ENCODE measurements around the gene TTLL3. TPM values are rescaled to one million over a fixed set of nuclear protein-coding genes. Genes with fewer than 3 reads are reported as not detected.
A peak's percentile ranks its signal among the peaks of the same experiment; 100 is the strongest.

TTLL3 gene
- total RNA-seq, 1 donor from 2014 or later = 34.4 TPM

DNA sequence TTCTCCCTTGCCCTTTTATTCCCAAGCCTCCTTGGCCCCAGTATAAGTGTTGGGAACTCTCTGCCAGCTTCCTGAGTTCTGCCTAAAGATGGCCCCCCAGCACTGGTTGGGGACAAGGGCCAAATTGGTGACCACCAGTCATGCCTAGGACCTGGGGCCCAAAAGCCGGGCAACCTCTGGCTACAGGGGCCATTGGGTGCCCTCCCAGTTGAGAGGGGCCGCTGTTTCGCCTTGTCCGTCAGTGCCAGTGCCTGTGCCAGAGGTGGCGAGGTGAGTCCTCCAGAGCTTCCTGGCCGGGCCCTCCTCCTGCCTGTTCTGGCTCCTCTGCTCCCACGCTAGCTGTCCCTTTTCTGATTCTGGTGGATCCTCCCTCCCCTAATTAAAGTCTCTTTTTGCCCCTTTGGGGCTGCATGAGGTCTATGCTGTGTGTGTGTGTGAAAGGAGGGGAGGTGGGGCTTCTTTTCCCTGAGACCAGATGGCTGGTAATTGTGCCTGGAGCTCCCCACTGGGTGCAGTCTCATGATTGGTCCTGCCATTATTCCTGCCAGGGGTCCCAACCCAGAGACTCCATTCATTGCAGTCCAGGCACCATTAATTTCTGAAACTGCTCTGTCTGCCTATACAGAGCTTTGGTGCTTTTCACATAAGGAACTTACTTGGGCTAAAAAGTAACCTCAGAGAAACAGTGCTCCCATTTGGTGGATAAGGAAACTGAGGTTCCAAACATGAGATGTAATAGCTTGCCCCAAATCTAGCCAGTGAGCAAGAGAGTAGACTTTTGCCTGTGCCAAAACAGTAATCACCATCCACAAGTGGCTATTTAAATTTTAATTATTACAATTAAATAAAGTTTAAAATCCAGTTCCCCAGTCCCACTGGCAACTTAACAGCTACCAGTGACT lies 3.1 kb upstream of the TTLL3 start:
- Mint-ChIP-seq H3K27me3 (ENCODE audit: unreplicated experiment) (peaks cover 13% of the 10 kb centered on the region), H3K4me1 (ENCODE audit: unreplicated experiment) (peaks cover 21% of the 10 kb centered on the region), H3K36me3 (ENCODE audit: low read depth, unreplicated experiment) (peaks cover 47% of the 10 kb centered on the region), H3K9me3 (ENCODE audit: unreplicated experiment) (no peaks in the 10 kb centered on the region), H3K27ac (ENCODE audit: unreplicated experiment) (no peak overlapping the region), H3K4me3 (ENCODE audit: unreplicated experiment) (no peak overlapping the region)
- no peak for DNase-seq (ENCODE audit: low spot score)
- TF ChIP-seq, protein P1, sequence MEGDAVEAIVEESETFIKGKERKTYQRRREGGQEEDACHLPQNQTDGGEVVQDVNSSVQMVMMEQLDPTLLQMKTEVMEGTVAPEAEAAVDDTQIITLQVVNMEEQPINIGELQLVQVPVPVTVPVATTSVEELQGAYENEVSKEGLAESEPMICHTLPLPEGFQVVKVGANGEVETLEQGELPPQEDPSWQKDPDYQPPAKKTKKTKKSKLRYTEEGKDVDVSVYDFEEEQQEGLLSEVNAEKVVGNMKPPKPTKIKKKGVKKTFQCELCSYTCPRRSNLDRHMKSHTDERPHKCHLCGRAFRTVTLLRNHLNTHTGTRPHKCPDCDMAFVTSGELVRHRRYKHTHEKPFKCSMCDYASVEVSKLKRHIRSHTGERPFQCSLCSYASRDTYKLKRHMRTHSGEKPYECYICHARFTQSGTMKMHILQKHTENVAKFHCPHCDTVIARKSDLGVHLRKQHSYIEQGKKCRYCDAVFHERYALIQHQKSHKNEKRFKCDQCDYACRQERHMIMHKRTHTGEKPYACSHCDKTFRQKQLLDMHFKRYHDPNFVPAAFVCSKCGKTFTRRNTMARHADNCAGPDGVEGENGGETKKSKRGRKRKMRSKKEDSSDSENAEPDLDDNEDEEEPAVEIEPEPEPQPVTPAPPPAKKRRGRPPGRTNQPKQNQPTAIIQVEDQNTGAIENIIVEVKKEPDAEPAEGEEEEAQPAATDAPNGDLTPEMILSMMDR (IDR thresholded peaks at IDR 0.05; ENCODE audit: unreplicated experiment) = no peak

DNA sequence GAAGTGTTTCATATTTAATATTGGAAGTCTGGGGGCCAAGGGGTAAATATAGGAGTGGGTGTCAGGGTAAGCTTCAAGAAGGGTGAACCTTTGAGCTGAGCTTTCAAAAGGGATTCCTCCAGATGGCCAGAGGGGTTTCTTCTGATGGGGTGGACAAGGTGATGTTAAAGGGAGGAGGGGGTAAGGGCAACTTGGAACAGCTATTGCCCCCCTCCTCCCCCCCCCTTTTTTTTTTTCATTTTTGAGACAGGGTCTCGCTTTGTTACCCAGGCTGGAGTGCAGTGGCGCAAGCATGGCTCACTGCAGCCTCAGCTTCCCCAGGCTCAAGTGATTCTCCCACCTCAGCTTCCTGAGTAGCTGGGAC lies 2.1 kb upstream of the TTLL3 start:
- TF ChIP-seq, protein P1 (IDR thresholded peaks at IDR 0.05; ENCODE audit: unreplicated experiment) = no peak
- DNase-seq (ENCODE audit: low spot score) = no peak
- Mint-ChIP-seq H3K4me3 (ENCODE audit: unreplicated experiment) (no peak overlapping the region), H3K36me3 (ENCODE audit: low read depth, unreplicated experiment) (peaks cover 46% of the 10 kb centered on the region), H3K27me3 (ENCODE audit: unreplicated experiment) (peaks cover 13% of the 10 kb centered on the region), H3K27ac (ENCODE audit: unreplicated experiment) (no peak overlapping the region), H3K4me1 (ENCODE audit: unreplicated experiment) (peaks cover 21% of the 10 kb centered on the region), H3K9me3 (ENCODE audit: unreplicated experiment) (no peaks in the 10 kb centered on the region)

DNA sequence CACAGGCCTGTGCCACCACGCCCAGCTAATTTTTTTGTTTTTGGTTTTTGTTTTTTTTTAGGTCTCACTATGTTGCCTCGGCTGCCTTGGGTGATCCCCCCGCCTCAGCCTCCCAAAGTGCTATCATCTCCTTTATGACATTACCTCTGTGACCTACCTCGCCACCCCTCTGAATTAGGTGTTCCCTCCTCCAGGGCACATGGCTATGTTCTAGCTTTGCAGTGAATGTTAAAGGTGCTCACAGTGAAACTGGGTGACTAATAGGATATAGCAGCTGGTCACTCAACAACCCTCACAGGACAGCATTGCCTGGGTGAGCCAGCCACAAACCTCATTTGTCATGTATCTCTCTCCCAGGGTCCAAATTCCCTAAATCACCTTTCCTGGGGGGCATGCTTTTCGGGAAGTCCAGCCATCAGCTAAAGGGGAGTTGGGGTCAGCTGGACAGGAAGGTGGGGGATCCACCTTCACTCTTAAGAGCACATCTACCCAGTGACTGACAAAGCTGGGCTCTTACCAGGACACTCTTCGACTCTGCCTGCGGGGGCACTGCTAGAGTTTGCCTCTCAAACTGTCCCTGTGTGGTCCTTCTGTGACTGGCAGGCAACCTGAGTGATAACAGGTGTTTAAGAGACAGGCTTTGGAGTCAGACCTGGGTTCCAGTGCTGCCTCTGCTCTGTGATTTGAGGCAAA lies 1.6 kb upstream of the TTLL3 start:
- peak; percentile 27 for DNase-seq (ENCODE audit: low spot score)
- H3K4me3 Mint-ChIP-seq (ENCODE audit: unreplicated experiment) = no peak overlapping the region
- no peaks in the 10 kb centered on the region for H3K9me3 Mint-ChIP-seq (ENCODE audit: unreplicated experiment)
- TF ChIP-seq, protein P1 (IDR thresholded peaks at IDR 0.05; ENCODE audit: unreplicated experiment) = no peak
- peaks cover 13% of the 10 kb centered on the region for H3K27me3 Mint-ChIP-seq (ENCODE audit: unreplicated experiment)
- peaks cover 40% of the 10 kb centered on the region for H3K36me3 Mint-ChIP-seq (ENCODE audit: low read depth, unreplicated experiment)
- H3K27ac Mint-ChIP-seq (ENCODE audit: unreplicated experiment) = peak overlapping the region; percentile 95
- H3K4me1 Mint-ChIP-seq (ENCODE audit: unreplicated experiment) = peaks cover 21% of the 10 kb centered on the region

DNA sequence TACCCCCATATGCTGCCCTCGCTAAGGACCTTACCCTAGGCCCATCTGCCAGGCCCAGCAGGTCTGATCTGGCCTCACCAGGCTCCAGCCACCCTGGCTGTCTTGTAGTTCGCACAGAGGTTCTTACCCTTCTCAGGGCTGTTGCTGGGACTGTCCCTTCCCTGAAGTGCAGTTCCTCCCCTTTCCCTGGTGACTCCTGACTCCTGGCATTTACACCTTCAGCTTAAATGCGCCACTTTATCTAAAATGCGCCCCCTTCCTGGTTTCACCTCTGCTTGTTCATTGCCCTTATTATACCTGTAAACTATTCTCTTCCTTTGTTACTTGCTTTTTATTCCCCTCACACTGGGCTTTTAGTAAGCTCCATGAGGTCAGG lies 835 bp upstream of the TTLL3 start:
- no peaks in the 10 kb centered on the region for H3K9me3 Mint-ChIP-seq (ENCODE audit: unreplicated experiment)
- peaks cover 13% of the 10 kb centered on the region for H3K27me3 Mint-ChIP-seq (ENCODE audit: unreplicated experiment)
- TF ChIP-seq, protein P1 (IDR thresholded peaks at IDR 0.05; ENCODE audit: unreplicated experiment) = no peak
- DNase-seq (ENCODE audit: low spot score) = no peak
- peak overlapping the region; percentile 84 for H3K4me3 Mint-ChIP-seq (ENCODE audit: unreplicated experiment)
- peaks cover 21% of the 10 kb centered on the region for H3K4me1 Mint-ChIP-seq (ENCODE audit: unreplicated experiment)
- H3K36me3 Mint-ChIP-seq (ENCODE audit: low read depth, unreplicated experiment) = peaks cover 33% of the 10 kb centered on the region
- peak overlapping the region; percentile 95 for H3K27ac Mint-ChIP-seq (ENCODE audit: unreplicated experiment)

DNA sequence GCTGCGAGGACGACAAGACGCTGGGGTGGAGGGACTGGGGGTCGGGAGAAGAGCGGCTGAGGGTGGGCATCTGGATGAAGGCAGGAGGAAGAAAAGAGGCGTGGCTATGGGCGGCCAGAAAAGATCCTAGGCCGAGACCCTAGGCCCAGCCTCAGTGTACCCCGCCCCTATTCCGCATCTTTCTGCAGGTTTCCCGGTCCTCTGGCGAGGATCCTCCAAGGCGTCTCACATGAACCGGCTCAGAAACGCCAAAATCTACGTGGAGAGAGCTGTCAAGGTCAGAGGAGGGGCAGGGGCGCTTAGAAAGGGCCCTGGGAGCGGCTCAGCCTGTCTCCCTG lies 340 bp downstream of the TTLL3 start:
- TF ChIP-seq, protein P1 (IDR thresholded peaks at IDR 0.05; ENCODE audit: unreplicated experiment) = no peak
- Mint-ChIP-seq H3K9me3 (ENCODE audit: unreplicated experiment) (no peaks in the 10 kb centered on the region), H3K27me3 (ENCODE audit: unreplicated experiment) (peaks cover 13% of the 10 kb centered on the region), H3K4me3 (ENCODE audit: unreplicated experiment) (peak overlapping the region; percentile 72), H3K27ac (ENCODE audit: unreplicated experiment) (peak overlapping the region; percentile 11), H3K4me1 (ENCODE audit: unreplicated experiment) (peaks cover 21% of the 10 kb centered on the region), H3K36me3 (ENCODE audit: low read depth, unreplicated experiment) (peaks cover 21% of the 10 kb centered on the region)
- DNase-seq (ENCODE audit: low spot score) = no peak
